Urinary bladder (tissue), 4 donors: Measurements from ENCODE around the gene ZNF839. TPM values are rescaled to one million over a fixed set of nuclear protein-coding genes. Genes with fewer than 3 reads are reported as not detected.
"Not testable (repeated sequence)": the region's sequence is repeated elsewhere in the genome, so short reads cannot be mapped to it uniquely, and the experiment has no call there.

ENCODE experiments used
- DNase-seq: peaks from one replicate; pipeline ENCODE4 v3.0.0-alpha.2; 2015; ENCODE audit errors: extremely low spot score
- H3K27ac ChIP-seq: one replicate; pipeline ENCODE4 v1.5.1; 2013; ENCODE audit warnings: low read depth, mild to moderate bottlenecking, moderate library complexity
- H3K36me3 ChIP-seq: one replicate; pipeline ENCODE4 v1.6.1; 2013; ENCODE audit warnings: mild to moderate bottlenecking, moderate library complexity; ENCODE audit not compliant: insufficient read depth
- H3K4me1 ChIP-seq: one replicate; pipeline ENCODE4 v1.6.1; 2013; ENCODE audit warnings: mild to moderate bottlenecking, moderate library complexity; ENCODE audit not compliant: insufficient read depth
- H3K4me3 ChIP-seq: one replicate; pipeline ENCODE4 v1.5.1; 2013; ENCODE audit warnings: low read depth, low read length
- WGBS: extraction: QIAGEN DNeasy Blood & Tissue Kit; methylation state at CpG from one replicate; pipeline ENCODE4 v1.1.7; 2013; 5-methylcytosine and 5-hydroxymethylcytosine counted together
- polyA plus RNA-seq: library from polyadenylated mRNA; stranded (reverse); fragments of 200-250 nt; gene quantifications from one replicate; pipeline ENCODE4 v1.2.3, GENCODE V29; 2013
- total RNA-seq: library from RNA; depleted of rRNA; stranded (reverse); fragments of >200 nt; gene quantifications from one replicate; pipeline ENCODE4 v1.2.3, GENCODE V29; 2014
- donor health status: healthy with polysubstance abuse.
- donor health status: healthy.

ZNF839 gene
- total and polyA plus RNA-seq, 2 donors: 7.0 to 10.6 TPM

- peak overlapping the region; percentile 76 for H3K27ac ChIP-seq
- peak overlapping the region; percentile 84 for H3K4me3 ChIP-seq
- H3K36me3 ChIP-seq: no peaks in the 10 kb centered on the region
- no peak for DNase-seq
- no peaks in the 10 kb centered on the region for H3K4me1 ChIP-seq
- WGBS: 66% methylated on average over 15 of the region's 15 CpGs
Observed at GRCh38 chr14:102318781-102319276, 717 bp upstream of the ZNF839 start.

- 4% methylated on average over 30 of the region's 30 CpGs for WGBS
- Histone ChIP-seq H3K4me3 (peak overlapping the region; percentile 84), H3K4me1 (no peaks in the 10 kb centered on the region), H3K36me3 (no peaks in the 10 kb centered on the region), H3K27ac (peak overlapping the region; percentile 81)
- no peak for DNase-seq
Observed at GRCh38 chr14:102320033-102320660, 601 bp downstream of the ZNF839 start.

DNA sequence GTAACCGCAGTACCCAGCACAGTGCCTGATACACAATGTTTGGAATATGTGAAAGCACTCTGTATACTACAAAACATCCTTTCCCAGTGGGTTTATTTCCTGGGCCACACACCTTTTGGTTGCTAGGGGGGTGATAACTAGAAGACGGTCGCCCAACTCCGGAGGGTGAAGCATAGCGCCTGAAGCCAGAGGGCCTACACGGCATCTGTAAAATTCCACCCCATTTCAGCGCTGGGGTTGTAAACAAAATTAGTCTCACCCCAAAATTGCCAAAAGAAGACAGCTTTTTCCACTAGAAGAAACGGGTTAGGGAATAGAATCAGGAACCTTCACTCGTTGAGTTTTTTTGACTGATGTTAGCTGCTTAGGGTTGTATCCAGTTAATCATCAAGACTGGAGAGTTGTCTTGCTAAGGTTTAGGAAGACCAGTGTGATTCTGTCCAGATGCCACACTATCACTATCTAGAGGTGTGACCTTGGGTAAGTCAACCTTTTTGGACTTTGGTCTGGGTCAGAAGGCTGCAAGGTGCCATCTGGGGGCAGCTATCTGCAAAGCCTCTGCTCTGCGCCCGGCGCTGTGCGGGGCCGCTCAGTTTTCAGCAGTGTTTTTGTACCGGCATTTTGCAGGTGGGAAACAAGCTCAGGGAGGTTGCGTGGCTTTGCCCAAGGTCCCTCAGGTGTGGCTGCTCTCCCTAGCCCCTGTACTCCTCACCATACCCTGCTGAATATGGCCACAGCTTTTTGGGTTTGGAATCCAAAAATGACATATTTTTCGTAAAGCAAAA lies 1.3 kb downstream of the ZNF839 start:
- Histone ChIP-seq H3K27ac (no peak overlapping the region), H3K36me3 (no peaks in the 10 kb centered on the region), H3K4me1 (no peaks in the 10 kb centered on the region), H3K4me3 (no peak overlapping the region)
- no peak for DNase-seq
- 90% methylated on average over 17 of the region's 17 CpGs for WGBS

DNA sequence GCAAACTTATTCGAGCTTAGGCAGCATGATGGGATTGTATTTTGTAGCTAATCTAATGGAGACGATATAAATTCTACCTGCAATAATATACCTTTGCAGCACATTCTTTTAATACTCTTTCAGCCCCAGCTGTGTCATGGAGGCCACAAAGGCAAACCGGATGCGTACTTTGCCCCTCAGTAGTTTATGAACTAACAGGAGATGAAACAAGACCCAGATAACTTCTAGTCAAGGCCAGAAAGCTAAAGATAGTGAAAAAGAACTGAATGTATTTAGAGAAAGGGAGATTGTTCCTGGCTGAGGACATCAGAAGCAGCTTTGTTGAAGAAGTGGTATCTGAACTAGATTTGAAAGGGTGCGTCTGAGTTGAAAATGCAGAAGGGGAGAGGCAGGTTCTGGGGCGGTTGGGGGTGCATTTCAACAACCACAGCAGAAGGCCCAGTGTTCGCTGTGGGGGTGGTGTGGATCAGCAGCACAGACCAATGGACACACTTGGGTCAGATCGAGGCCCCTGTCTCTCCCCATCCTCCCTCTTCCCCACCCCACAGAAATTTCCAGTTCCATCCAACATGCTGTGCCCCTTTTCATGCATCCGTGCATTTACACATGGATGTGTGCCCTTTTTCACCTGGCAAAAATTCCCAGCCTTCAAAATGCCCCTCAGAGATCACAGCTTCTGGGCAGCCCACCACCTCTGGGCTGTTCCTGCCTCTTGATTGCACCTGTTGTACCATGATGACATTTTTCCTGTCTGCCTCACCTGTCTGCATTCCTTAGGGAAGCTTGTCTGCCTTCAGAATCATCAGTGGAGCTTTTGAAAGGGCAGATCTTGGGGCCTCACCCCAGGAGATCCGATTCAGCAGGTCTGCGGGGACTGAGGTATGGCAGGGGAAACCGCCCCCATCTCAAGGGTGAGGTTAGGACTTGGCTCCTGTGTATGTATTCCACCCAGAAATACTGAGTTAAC lies 2.2 kb downstream of the ZNF839 start:
- no peak overlapping the region for H3K27ac ChIP-seq
- no peaks in the 10 kb centered on the region for H3K4me1 ChIP-seq
- DNase-seq: no peak
- H3K4me3 ChIP-seq: no peak overlapping the region
- 92% methylated on average over 12 of the region's 12 CpGs for WGBS
- no peaks in the 10 kb centered on the region for H3K36me3 ChIP-seq

DNA sequence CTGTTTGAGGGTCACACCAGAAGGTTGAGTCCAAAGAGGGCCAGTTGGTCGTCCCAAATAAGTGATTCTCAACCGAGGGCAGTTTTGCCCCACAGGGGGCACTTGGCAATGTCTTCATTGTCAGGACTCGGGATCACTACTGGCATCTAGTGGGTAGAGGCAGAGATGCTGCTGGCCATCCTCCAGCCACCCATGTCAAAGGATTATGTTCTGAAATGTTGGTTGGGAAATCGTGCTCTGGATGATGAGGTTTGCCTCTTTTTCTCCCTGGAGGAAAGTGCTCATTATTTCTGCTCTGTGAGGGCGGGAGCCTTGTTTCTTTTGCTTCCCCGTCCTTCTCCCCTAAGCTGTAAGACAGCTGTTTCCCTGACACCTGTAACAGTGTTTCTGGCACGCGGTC lies 3.6 kb downstream of the ZNF839 start:
- WGBS: 38% methylated on average over 8 of the region's 8 CpGs
- Histone ChIP-seq H3K4me1 (no peaks in the 10 kb centered on the region), H3K36me3 (no peaks in the 10 kb centered on the region), H3K4me3 (no peak overlapping the region), H3K27ac (no peak overlapping the region)
- DNase-seq: no peak

GRCh38 chr14:102325791-102326345 lies 6.3 kb downstream of the ZNF839 start:
- no peak overlapping the region for H3K4me3 ChIP-seq
- no peaks in the 10 kb centered on the region for H3K4me1 ChIP-seq
- no peak overlapping the region for H3K27ac ChIP-seq
- no peak for DNase-seq
- WGBS: 83% methylated on average over 9 of the region's 9 CpGs
- no peaks in the 10 kb centered on the region for H3K36me3 ChIP-seq

GRCh38 chr14:102326583-102326982 lies 7.0 kb downstream of the ZNF839 start:
- Histone ChIP-seq H3K4me3 (no peak overlapping the region), H3K4me1 (no peaks in the 10 kb centered on the region), H3K36me3 (no peaks in the 10 kb centered on the region), H3K27ac (no peak overlapping the region)
- 93% methylated on average over 14 of the region's 14 CpGs for WGBS
- DNase-seq: no peak

DNA sequence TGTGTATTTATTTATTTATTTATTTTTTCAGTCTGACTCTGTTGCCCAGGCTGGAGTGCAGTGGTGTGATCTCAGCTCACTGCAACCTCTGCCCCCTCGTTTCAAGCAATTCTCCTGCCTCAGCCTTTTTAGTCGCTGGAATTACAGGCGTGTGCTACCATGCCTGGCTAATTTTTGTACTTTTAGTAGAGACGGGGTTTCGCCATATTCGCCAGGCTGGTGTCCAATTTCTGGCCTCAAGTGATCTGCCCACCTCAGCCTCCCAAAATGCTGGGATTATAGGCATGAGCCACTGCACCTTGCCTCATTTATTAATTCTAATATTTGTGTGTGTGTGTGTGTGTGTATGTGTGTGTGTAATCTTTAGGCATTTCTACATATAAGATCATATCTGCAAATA lies 9.8 kb downstream of the ZNF839 start:
- not testable (repeated sequence) for H3K27ac ChIP-seq, H3K36me3 ChIP-seq, H3K4me3 ChIP-seq, DNase-seq, H3K4me1 ChIP-seq
- 93% methylated on average over 6 of the region's 6 CpGs for WGBS

DNA sequence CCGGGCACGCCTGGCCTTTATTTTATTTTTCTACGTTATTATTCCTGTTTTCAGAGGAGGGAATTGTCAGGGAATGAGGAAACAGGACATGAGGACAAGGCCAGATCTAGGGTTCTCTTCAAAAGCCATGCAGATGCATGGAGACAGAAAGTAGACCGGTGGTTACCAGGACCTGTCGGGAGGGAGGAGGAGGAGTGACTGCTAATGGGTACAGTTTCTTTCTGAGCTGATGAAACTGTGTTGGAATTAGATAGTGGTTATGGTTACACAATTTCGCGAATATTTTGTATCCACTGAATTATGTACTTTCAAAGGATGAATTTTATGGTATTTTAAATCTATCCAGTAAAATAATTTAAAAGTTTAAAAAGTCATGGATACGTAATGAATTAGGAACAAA lies 11.3 kb downstream of the ZNF839 start:
- no peaks in the 10 kb centered on the region for H3K4me1 ChIP-seq
- H3K36me3 ChIP-seq: no peaks in the 10 kb centered on the region
- 94% methylated on average over 8 of the region's 8 CpGs for WGBS
- H3K27ac ChIP-seq: no peak overlapping the region
- H3K4me3 ChIP-seq: no peak overlapping the region
- no peak for DNase-seq

DNA sequence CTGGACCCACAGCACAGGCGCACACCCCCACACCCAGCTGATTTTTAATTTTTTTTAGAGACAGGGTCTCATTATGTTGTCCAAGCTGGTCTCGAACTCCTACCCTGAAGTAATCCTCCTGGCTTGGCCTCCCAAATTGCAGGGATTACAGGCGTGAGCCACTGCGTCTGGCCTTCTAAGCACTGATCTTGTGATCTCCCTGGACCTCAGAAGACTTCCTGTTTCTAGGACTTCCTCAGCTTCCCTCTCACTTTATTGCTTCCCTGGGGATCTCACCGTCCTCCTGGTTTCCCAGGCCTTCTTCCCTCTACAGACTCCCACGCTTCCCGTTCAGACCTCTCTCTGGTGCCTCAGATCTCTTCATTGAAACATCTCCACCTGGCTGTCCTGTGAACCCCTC lies 13.8 kb downstream of the ZNF839 start:
- 81% methylated on average over 7 of the region's 7 CpGs for WGBS
- DNase-seq: no peak
- Histone ChIP-seq H3K4me1 (no peaks in the 10 kb centered on the region), H3K27ac (no peak overlapping the region), H3K4me3 (no peak overlapping the region), H3K36me3 (no peaks in the 10 kb centered on the region)

GRCh38 chr14:102333795-102334705 lies 14.5 kb downstream of the ZNF839 start:
- no peak overlapping the region for H3K27ac ChIP-seq
- no peak overlapping the region for H3K4me3 ChIP-seq
- 95% methylated on average over 13 of the region's 13 CpGs for WGBS
- no peak for DNase-seq
- H3K36me3 ChIP-seq: no peaks in the 10 kb centered on the region
- no peaks in the 10 kb centered on the region for H3K4me1 ChIP-seq

DNA sequence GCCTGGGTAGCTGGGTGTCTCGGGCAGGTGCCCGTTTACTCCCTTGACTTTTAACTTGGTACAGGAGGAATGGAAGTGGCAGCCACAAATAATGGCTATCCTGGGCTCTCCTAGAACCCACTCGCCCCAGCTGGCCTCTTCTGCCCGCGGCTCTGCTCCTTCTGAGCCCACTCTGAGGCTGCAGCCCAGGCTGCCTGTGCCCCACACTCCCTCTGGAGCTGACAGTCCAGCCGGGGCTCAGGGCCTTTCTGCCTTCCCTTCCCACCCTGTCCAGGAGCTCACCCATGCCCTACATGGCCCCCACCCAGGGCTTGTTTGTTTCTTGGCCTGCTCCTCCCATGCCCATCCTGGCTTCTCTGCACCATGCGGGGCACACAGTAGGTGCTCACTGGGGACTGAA lies 15.6 kb downstream of the ZNF839 start:
- no peak for DNase-seq
- Histone ChIP-seq H3K36me3 (no peaks in the 10 kb centered on the region), H3K4me1 (no peaks in the 10 kb centered on the region), H3K4me3 (no peak overlapping the region), H3K27ac (no peak overlapping the region)
- 92% methylated on average over 7 of the region's 7 CpGs for WGBS
